HG02981 (cell line): ENCODE results near the gene SIM1.

Experiments used
- ATAC-seq: cut with Tn5 transposase; IDR thresholded peaks from one replicate; pipeline ENCODE4 v1.9.1; 2021; ENCODE audit warnings: mild to moderate bottlenecking, moderate library complexity; ENCODE audit not compliant: unreplicated experiment

The SIM1 gene

GRCh38 chr6:100433726-100434435 is 30.8 kb downstream of the SIM1 start:
- ATAC-seq = no peak

GRCh38 chr6:100432136-100432535 is 32.6 kb downstream of the SIM1 start:
- ATAC-seq = no peak

DNA sequence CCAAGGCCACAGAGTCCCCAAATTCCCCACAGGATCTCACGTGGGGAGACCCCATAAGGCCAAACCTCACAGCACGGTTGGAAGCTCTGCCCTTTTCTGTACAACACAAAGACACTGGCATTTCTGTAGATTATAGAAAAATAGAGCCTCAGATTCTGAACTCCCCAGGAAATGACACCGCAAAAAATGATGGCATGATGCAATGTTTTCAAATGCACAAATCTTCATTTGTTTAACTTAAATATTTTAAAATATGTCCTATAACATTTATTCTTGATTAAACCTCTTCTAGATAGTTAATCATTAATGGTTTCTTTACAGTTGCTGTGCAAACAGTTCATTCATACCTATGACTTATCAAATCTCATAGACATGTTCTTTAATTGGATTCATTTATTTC is 33.8 kb downstream of the SIM1 start:
- no peak for ATAC-seq

- ATAC-seq = no peak
Observed at GRCh38 chr6:100427452-100427851, 37.3 kb downstream of the SIM1 start.

GRCh38 chr6:100426744-100427338 is 37.9 kb downstream of the SIM1 start:
- ATAC-seq = no peak

DNA sequence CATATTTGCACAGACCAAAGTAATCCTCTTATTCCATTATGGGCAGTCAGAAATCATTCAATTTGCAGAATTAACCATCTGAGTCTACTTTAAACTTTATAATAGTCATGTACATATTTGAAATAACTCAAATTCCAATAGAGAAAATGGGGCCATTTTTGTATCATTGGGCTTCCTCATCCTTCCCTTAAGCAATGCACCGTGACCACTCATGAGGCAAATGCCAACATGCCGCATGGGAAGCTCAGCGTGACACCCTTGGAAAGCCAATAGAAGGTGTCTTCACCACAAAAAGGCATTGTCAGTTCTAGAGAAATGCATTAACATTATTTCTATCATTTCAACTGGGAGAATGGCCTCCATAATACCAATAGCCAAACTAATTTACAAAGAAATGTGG is 38.5 kb downstream of the SIM1 start:
- ATAC-seq = no peak

DNA sequence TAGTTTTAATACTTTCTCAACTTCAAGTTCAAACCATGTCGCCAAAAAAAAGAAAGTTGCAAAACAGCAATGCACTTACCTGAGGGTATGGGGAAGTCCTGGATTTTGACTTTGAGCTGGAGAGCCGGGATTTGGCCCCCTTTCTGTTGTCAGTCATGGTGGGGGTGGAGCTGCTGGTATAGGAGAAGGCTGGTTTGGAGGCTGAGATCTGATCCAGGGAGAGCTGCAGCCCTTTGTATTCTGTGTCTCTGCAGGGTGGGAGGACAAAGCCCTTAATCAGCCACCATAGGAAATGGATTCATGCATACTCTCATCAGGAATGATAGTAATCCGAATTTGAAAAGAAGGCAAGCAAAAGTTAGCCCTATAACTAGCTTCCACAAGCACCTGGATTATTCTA is 44.0 kb downstream of the SIM1 start:
- ATAC-seq = no peak

- ATAC-seq = no peak
Observed at GRCh38 chr6:100417036-100417435, 47.7 kb downstream of the SIM1 start.

DNA sequence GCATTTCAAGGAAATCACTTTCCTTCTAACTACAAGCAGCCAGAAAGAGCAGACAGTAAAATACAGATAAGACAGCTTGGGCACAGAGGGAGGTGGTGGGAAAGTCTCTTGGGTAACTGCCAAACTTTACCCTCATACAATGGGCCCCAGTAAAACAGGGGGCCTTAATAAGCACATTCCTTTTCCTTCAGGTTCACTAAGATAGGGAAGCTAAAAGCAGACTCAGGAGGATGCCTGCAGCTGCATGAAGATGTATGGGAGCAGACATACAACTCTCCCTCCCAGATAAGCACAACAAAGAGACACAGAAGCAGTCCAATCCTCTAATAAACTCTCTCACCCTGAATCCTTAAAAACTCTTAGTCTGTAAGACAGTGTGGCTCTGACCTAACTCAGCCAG is 49.0 kb downstream of the SIM1 start:
- no peak for ATAC-seq

- no peak for ATAC-seq
Observed at GRCh38 chr6:100412872-100413271, 51.8 kb downstream of the SIM1 start.

DNA sequence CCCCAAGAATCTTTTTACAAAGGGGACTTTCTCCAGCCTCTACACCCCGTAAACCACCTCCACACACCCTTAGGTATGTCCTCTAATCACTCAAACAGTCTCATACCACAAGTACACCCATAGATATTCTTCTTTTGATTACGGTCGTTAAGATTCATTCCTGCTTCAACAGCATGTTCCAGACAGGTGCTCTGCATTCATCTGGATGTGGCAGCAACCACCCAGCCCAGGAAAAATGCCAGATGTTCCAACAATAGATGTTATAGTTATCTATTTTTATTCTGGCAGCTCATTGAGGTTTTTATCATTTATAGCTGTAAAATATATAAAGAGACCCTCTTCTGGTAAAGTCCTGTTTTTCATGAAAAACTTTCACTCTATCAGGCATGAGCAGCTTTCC is 60.7 kb downstream of the SIM1 start:
- ATAC-seq = no peak

GRCh38 chr6:100393493-100393892 is 71.2 kb downstream of the SIM1 start:
- no peak for ATAC-seq

- ATAC-seq = no peak
Observed at GRCh38 chr6:100392423-100392822, 72.3 kb downstream of the SIM1 start.

GRCh38 chr6:100388868-100389519 is 75.7 kb downstream of the SIM1 start:
- ATAC-seq = no peak

- no peak for ATAC-seq
Observed at GRCh38 chr6:100382767-100383195, 81.9 kb downstream of the SIM1 start.

GRCh38 chr6:100382031-100382430 is 82.7 kb downstream of the SIM1 start:
- ATAC-seq = no peak

- no peak for ATAC-seq
Observed at GRCh38 chr6:100381111-100381510, 83.6 kb downstream of the SIM1 start.

DNA sequence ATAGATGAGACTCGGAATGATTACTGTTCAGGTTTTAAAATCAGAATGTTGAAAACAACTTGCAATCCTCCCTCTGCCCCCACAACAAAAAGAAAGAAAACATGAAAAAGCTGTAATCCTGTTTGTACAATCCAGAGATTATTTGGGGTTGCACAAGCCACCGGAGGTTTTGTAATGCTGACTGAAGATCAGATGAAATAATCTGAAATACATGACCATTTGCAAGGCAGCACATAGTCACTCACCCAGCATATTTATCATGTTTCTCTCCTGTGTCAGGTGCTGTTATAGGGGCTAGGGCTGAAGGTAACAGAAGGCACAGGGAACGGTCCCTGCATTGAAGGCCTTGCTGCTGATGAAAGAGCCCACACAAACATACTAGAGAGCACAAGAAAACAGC is 85.3 kb downstream of the SIM1 start:
- ATAC-seq = no peak

- ATAC-seq = no peak
Observed at GRCh38 chr6:100378576-100378975, 86.1 kb downstream of the SIM1 start.

GRCh38 chr6:100376103-100376502 is 88.6 kb downstream of the SIM1 start:
- ATAC-seq = no peak

DNA sequence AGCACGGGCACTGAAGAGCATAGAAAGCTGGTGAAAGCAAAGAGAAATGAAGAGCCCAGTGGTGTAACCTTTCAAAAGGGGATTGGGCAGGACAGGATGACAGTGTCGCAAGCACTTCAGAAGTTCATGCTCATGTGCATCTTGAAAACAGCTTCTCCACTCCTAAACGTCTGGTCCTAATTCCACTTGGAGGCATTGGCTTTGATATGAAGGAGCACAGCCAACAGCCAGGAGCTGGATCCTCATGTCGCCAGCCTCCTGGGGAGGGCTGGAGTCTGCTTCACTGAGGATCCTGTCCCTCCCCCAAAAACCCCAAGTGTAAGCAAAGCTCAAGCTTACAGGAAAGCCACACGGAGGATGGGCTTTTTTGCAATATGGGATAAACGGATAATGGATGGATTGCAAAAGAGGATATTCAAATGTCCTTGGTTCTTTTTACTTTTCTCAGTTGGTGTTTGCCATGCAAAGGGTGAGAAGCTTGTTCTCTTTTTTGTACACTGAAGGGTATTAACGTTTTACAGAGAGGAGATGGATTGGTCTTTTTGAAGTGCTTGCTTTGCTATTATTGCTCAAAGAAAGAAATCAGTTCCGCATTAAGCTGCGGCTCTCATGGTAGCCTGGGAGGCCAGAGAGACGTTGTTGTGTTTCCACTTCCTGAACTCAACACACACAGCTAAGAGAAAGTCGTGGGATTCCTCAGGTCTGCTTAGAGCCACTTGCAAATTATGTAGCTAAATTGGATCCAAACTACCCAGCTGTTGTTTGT is 92.2 kb downstream of the SIM1 start:
- no peak for ATAC-seq

- no peak for ATAC-seq
Observed at GRCh38 chr6:100371591-100371990, 93.1 kb downstream of the SIM1 start.
